H1 (cell line): ENCODE measurements around the gene KLHL35. TPM values are rescaled to one million over a fixed set of nuclear protein-coding genes. Genes with fewer than 3 reads are reported as not detected.

ENCODE experiments used
- CTCF ChIA-PET: fragments of 300-600 bp; sonication (Branson Sonifier 250); formaldehyde crosslinking; loops from one replicate; lab custom pipeline; 2021; ENCODE audit not compliant: partially characterized antibody; lab: Charles Lee
- POLR2A ChIA-PET: fragments of 300-600 bp; sonication (Branson Sonifier 250); formaldehyde crosslinking; loops from one replicate; lab custom pipeline; 2021; ENCODE audit warnings: inconsistent platforms; ENCODE audit not compliant: partially characterized antibody; lab: Charles Lee
- DNase-seq, 2 experiments: peaks; one replicate each; pipeline versions ENCODE4 v3.0.0 to v3.0.0-alpha.2; 2010 to 2022; ENCODE audit warnings: low spot score in 2 of 2, low read depth in 1 of 2, mixed read lengths in 1 of 2
- FAIRE-seq: peaks from 2 replicates; lab custom pipeline; 2011; peaks lifted over from hg19 to GRCh38; lab: Jason Lieb, UNC
- H2AFZ ChIP-seq: 2 replicates; pipeline ENCODE4 v1.8.1; 2012; ENCODE audit warnings: low read length, inconsistent platforms
- H2AK5ac ChIP-seq: 2 replicates; pipeline ENCODE4 v1.6.1; 2013; ENCODE audit warnings: low read depth, low read length
- H2BK120ac ChIP-seq: replicated peaks from 2 replicates; pipeline ENCODE3; 2013; ENCODE audit warnings: low read depth, low read length, inconsistent platforms
- H2BK12ac ChIP-seq: 2 replicates; pipeline ENCODE4 v1.6.1; 2013; ENCODE audit warnings: low read depth, low read length
- H2BK15ac ChIP-seq: 2 replicates; pipeline ENCODE4 v1.6.1; 2013; ENCODE audit warnings: low read length
- H2BK20ac ChIP-seq: 2 replicates; pipeline ENCODE4 v1.6.1; 2013; ENCODE audit warnings: low read length
- H2BK5ac ChIP-seq: 2 replicates; pipeline ENCODE4 v1.6.1; 2013; ENCODE audit warnings: low read depth, low read length
- H3K14ac ChIP-seq: 2 replicates; pipeline ENCODE4 v1.6.1; 2013; ENCODE audit warnings: inconsistent platforms; ENCODE audit not compliant: insufficient read length
- H3K18ac ChIP-seq: 2 replicates; pipeline ENCODE4 v1.6.1; 2013; ENCODE audit warnings: low read length; ENCODE audit errors: extremely low read depth
- H3K23ac ChIP-seq: 2 replicates; pipeline ENCODE4 v1.6.1; 2013; ENCODE audit warnings: inconsistent platforms; ENCODE audit not compliant: insufficient read length
- H3K23me2 ChIP-seq: 2 replicates; pipeline ENCODE4 v1.6.1; 2013; ENCODE audit warnings: low read depth, low read length
- H3K27ac ChIP-seq: 2 replicates; pipeline ENCODE4 v1.6.1; 2011; ENCODE audit warnings: low read depth, low read length, inconsistent platforms
- H3K27me3 ChIP-seq, 4 experiments: replicated peaks in 1 of 4; 1 replicate in 1 of 4; 2 replicates in 3 of 4; pipeline versions ENCODE4 v1.6.1 to v1.8.1; 2011 to 2013; ENCODE audit warnings: low read length in 3 of 4, mild to moderate bottlenecking in 3 of 4, inconsistent platforms in 2 of 4, mixed read lengths in 2 of 4, moderate library complexity in 1 of 4; ENCODE audit not compliant: control insufficient read depth in 3 of 4, insufficient read depth in 3 of 4; ENCODE audit errors: extremely low read depth in 1 of 4
- H3K36me3 ChIP-seq, 4 experiments: 2 replicates each; pipeline versions ENCODE4 v1.6.1 to v1.8.1; 2011 to 2013; ENCODE audit warnings: mild to moderate bottlenecking in 4 of 4, low read length in 3 of 4, moderate library complexity in 2 of 4, control low read depth in 1 of 4, inconsistent platforms in 1 of 4; ENCODE audit not compliant: insufficient read depth in 4 of 4, control insufficient read depth in 2 of 4
- H3K4ac ChIP-seq: replicated peaks from 2 replicates; pipeline ENCODE3; 2013; ENCODE audit warnings: low read length, low read depth, mixed read lengths, inconsistent platforms; ENCODE audit not compliant: insufficient read length
- H3K4me1 ChIP-seq, 4 experiments: replicated peaks in 1 of 4; 1 replicate in 1 of 4; 2 replicates in 3 of 4; pipeline versions ENCODE4 v1.6.1 to v1.8.1; 2011 to 2013; ENCODE audit warnings: low read length in 3 of 4, inconsistent platforms in 2 of 4, mixed read lengths in 1 of 4; ENCODE audit not compliant: insufficient read depth in 4 of 4, control insufficient read depth in 3 of 4
- H3K4me2 ChIP-seq, 2 experiments: 2 replicates each; pipeline versions ENCODE4 v1.6.1 to v1.8.1; 2011 to 2013; ENCODE audit warnings: low read depth in 2 of 2, low read length in 2 of 2, control low read depth in 1 of 2, inconsistent platforms in 1 of 2, mild to moderate bottlenecking in 1 of 2; ENCODE audit not compliant: insufficient read depth in 1 of 2
- H3K4me3 ChIP-seq, 4 experiments: fragments of 200-600, 300-600 bp in 1 of 4; sonication (generic), shearing (Covaris generic), sonication (Bioruptor Twin) in 1 of 4; 2 replicates each; pipeline versions ENCODE4 v1.5.1 to v1.8.1; 2011 to 2016; ENCODE audit warnings: low read length in 4 of 4, low read depth in 3 of 4, control low read depth in 2 of 4, inconsistent platforms in 2 of 4, mild to moderate bottlenecking in 2 of 4, mixed read lengths in 1 of 4, moderate library complexity in 1 of 4; ENCODE audit not compliant: insufficient read depth in 2 of 4; ENCODE audit errors: extremely low read depth in 1 of 4
- H3K56ac ChIP-seq: replicated peaks from 2 replicates; pipeline ENCODE3; 2013; ENCODE audit warnings: low read depth, mild to moderate bottlenecking, mixed read lengths, low read length, inconsistent platforms; ENCODE audit not compliant: insufficient read length
- H3K79me1 ChIP-seq: 2 replicates; pipeline ENCODE4 v1.6.1; 2013; ENCODE audit warnings: low read depth, low read length, control low read depth
- H3K79me2 ChIP-seq, 2 experiments: 2 replicates each; pipeline versions ENCODE4 v1.6.1 to v1.8.1; 2012 to 2013; ENCODE audit warnings: low read length in 2 of 2, mild to moderate bottlenecking in 2 of 2, inconsistent platforms in 1 of 2; ENCODE audit not compliant: insufficient read depth in 2 of 2, control insufficient read depth in 1 of 2
- H3K9ac ChIP-seq, 4 experiments: replicated peaks in 1 of 4; 1 replicate in 1 of 4; 2 replicates in 3 of 4; pipeline versions ENCODE4 v1.6.1 to v1.8.1; 2011 to 2013; ENCODE audit warnings: low read depth in 3 of 4, low read length in 3 of 4, control low read depth in 2 of 4, mild to moderate bottlenecking in 2 of 4, moderate library complexity in 2 of 4, inconsistent platforms in 1 of 4; ENCODE audit errors: extremely low read depth in 1 of 4
- H3K9me3 ChIP-seq, 2 experiments: 2 replicates each; pipeline versions ENCODE4 v1.6.1 to v1.8.1; 2012 to 2013; ENCODE audit warnings: mild to moderate bottlenecking in 2 of 2, moderate library complexity in 2 of 2, control low read depth in 1 of 2, inconsistent platforms in 1 of 2, low read depth in 1 of 2, low read length in 1 of 2, mixed read lengths in 1 of 2; ENCODE audit not compliant: insufficient read depth in 2 of 2
- H4K20me1 ChIP-seq, 2 experiments: replicated peaks in 1 of 2; 2 replicates each; pipeline versions ENCODE3 to v1.8.1; 2011 to 2013; ENCODE audit warnings: inconsistent platforms in 2 of 2, low read length in 2 of 2, mild to moderate bottlenecking in 1 of 2; ENCODE audit not compliant: insufficient read depth in 2 of 2, control insufficient read depth in 1 of 2
- H4K5ac ChIP-seq: 2 replicates; pipeline ENCODE4 v1.6.1; 2013; ENCODE audit warnings: low read length, low read depth, mixed read lengths, inconsistent platforms; ENCODE audit not compliant: insufficient read length
- H4K8ac ChIP-seq: 2 replicates; pipeline ENCODE4 v1.8.0; 2013; ENCODE audit warnings: mild to moderate bottlenecking, moderate library complexity, low read length, inconsistent platforms; ENCODE audit not compliant: insufficient read depth; ENCODE audit errors: extremely low read depth
- H4K91ac ChIP-seq: replicated peaks from 2 replicates; pipeline ENCODE3; 2013; ENCODE audit warnings: low read length, mixed read lengths, inconsistent platforms; ENCODE audit not compliant: insufficient read length
- BACH1 ChIP-seq: IDR thresholded peaks from 2 replicates; pipeline ENCODE4 v1.6.1; 2012; ENCODE audit warnings: low read length, improper control_type of control experiment
- BCL11A ChIP-seq, 2 experiments: IDR thresholded peaks; one replicate each; pipeline ENCODE4 v1.6.1; 2011; ENCODE audit warnings: low read depth in 2 of 2, low read length in 2 of 2, mild to moderate bottlenecking in 2 of 2
- BRCA1 ChIP-seq: IDR thresholded peaks from 2 replicates; pipeline ENCODE4 v1.6.1; 2012; ENCODE audit warnings: low read depth, low read length, improper control_type of control experiment
- CTBP2 ChIP-seq: IDR thresholded peaks from 2 replicates; pipeline ENCODE4 v1.7.0; 2011; ENCODE audit warnings: borderline replicate concordance, mild to moderate bottlenecking, moderate library complexity, mixed read lengths, low read length; ENCODE audit not compliant: insufficient read depth, insufficient read length
- EGR1 ChIP-seq: IDR thresholded peaks from 2 replicates; pipeline ENCODE4 v1.6.1; 2011; ENCODE audit warnings: low read depth, low read length, borderline replicate concordance
- KDM1A ChIP-seq: fragments of 200-600, 300-600 bp; sonication (generic); IDR thresholded peaks from 2 replicates; pipeline ENCODE4 v1.7.1; 2016; ENCODE audit warnings: mild to moderate bottlenecking, low read length, borderline replicate concordance
- KDM5A ChIP-seq: fragments of 200-600 bp; IDR thresholded peaks from 2 replicates; pipeline ENCODE4 v1.7.1; 2012; ENCODE audit warnings: mild to moderate bottlenecking, low read length, inconsistent platforms, mixed read lengths
- POLR2AphosphoS5 ChIP-seq: IDR thresholded peaks from 2 replicates; pipeline ENCODE4 v1.6.1; 2011; ENCODE audit warnings: low read depth, low read length
- RAD21 ChIP-seq, 2 experiments: IDR thresholded peaks in 1 of 2; conservative IDR thresholded peaks in 1 of 2; 2 replicates each; pipeline ENCODE4 v1.6.1; 2011; ENCODE audit warnings: low read depth in 2 of 2, low read length in 2 of 2, improper control_type of control experiment in 1 of 2, inconsistent platforms in 1 of 2, mild to moderate bottlenecking in 1 of 2, moderate library complexity in 1 of 2
- SP2 ChIP-seq: IDR thresholded peaks from 2 replicates; pipeline ENCODE4 v1.6.1; 2012; ENCODE audit warnings: mild to moderate bottlenecking, low read length, inconsistent platforms
- SRF ChIP-seq: IDR thresholded peaks from 2 replicates; pipeline ENCODE4 v1.6.1; 2011; ENCODE audit warnings: mild to moderate bottlenecking, low read depth, low read length, moderate library complexity
- SUZ12 ChIP-seq: fragments of 200-600 bp; sonication (generic); IDR thresholded peaks from 2 replicates; pipeline ENCODE4 v1.6.1; 2012; ENCODE audit warnings: mild to moderate bottlenecking, inconsistent platforms, low read length, moderate library complexity, mixed read lengths
- TBP ChIP-seq: IDR thresholded peaks from 2 replicates; pipeline ENCODE4 v1.6.1; 2011; ENCODE audit warnings: low read depth, low read length, improper control_type of control experiment
- WGBS, 2 experiments: shearing (Covaris generic) in 1 of 2; methylation state at CpG; one replicate each; pipeline versions ENCODE4 v1.1.6 to v1.1.7; 2013 to 2015; ENCODE audit warnings: low lambda C conversion rate in 2 of 2, mixed read lengths in 2 of 2, inconsistent platforms in 1 of 2, low coverage in 1 of 2, missing lambda C conversion rate in 1 of 2; ENCODE audit not compliant: insufficient replicate concordance in 2 of 2, insufficient coverage in 1 of 2, insufficient read length in 1 of 2; ENCODE audit errors: extremely low coverage in 1 of 2, missing lambda C conversion rate in 1 of 2; 5-methylcytosine and 5-hydroxymethylcytosine counted together
- polyA plus RNA-seq, 7 experiments: library from polyadenylated mRNA; depleted of rRNA in 3 of 7; stranded (reverse) in 5 of 7; unstranded in 2 of 7; fragments of >200 nt in 5 of 7; fragments of 200-250 nt in 2 of 7; gene quantifications; 1 replicate in 5 of 7; 2 replicates in 1 of 7; 4 replicates in 1 of 7; pipeline versions ENCODE4 v1.2.1 to v1.2.3, GENCODE V29; 2011 to 2013; ENCODE audit warnings: missing spikeins in 2 of 7, mixed read lengths in 2 of 7
- total RNA-seq: library from RNA; stranded (reverse); fragmentation: NEBNext Ultra II Directional; extraction: Animal tissue kit (Norgen Biotek cat#: 25700); gene quantifications from 2 replicates; pipeline ENCODE4 v1.2.1, GENCODE V29; 2021
- TF ChIP-seq, protein P1 (sequence below): IDR thresholded peaks from 2 replicates; pipeline ENCODE4 v1.6.1; 2011; ENCODE audit warnings: low read depth, mild to moderate bottlenecking, low read length; ENCODE audit not compliant: insufficient read depth

The KLHL35 gene
- total and polyA plus RNA-seq, 2 of the 8 experiments (the other 6 are each of a cell fraction or from before 2014, with no cell fraction given): 0.35 to 0.41 TPM

DNA sequence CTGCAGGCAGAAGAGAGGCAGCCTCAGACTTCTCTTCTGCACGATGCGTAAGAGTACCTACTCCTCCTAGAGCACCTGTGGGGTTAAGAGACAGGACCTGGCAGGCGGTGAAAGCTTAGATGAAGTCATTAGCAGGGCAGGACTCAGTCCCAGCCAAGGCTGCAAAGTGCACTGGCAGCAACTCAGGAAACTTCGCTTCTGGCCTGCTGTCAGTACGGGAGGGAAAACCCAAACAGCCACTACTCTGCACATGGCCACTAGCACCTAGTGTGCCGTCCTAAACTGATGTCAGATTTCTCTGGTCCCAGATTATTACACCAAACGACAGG lies 8.8 kb upstream of the KLHL35 start:
- ChIA-PET POLR2A (interaction anchor here (1.2 to 4.5 kb wide), 7 partner anchors 9 to 133 kb away, joined by 3 to 13 read pairs (median 3); partner anchors contain the start of gene KLHL35), CTCF (interaction anchor here (0.7 to 9.3 kb wide), 12 partner anchors 9 to 132 kb away, joined by 3 to 318 read pairs (median 5); partner anchors contain the start of genes GDPD5 and KLHL35)
- Histone ChIP-seq H3K23me2 (no peaks in the 10 kb centered on the region), H3K4me3 (no peak overlapping the region), H2BK120ac (no peak overlapping the region), H3K4ac (no peak overlapping the region), H3K56ac (no peak overlapping the region), H2BK12ac (no peak overlapping the region), H3K79me1 (no peaks in the 10 kb centered on the region), H2BK5ac (no peak overlapping the region), H4K8ac (no peak overlapping the region), H2BK20ac (no peak overlapping the region), H4K5ac (no peak overlapping the region), H3K23ac (no peak overlapping the region), H3K18ac (no peak overlapping the region), H3K27me3 (no peaks in the 10 kb centered on the region), H3K9ac (no peak overlapping the region), H2AK5ac (no peak overlapping the region), H4K91ac (no peak overlapping the region), H3K27ac (no peak overlapping the region), H3K79me2 (no peaks in the 10 kb centered on the region), H3K4me1 (peaks cover 0 to 16% (median 6%) of the 10 kb centered on the region in 4 experiments; a peak in 4 of 7 replicates), H4K20me1 (peaks cover 0 to 2% of the 10 kb centered on the region in 2 experiments), H2AFZ (no peak overlapping the region), H3K14ac (no peak overlapping the region), H2BK15ac (no peak overlapping the region), H3K36me3 (no peaks in the 10 kb centered on the region), H3K4me2 (no peak overlapping the region), H3K9me3 (no peaks in the 10 kb centered on the region)
- WGBS, 2 experiments: 83% methylated on average over 7 of the region's 7 CpGs; no CpG with 5 or more reads in 1 of the 2 experiments
- FAIRE-seq (no peak), DNase-seq (no peak)
- no peak for TF ChIP-seq SRF
- no peak for TF ChIP-seq BCL11A (IDR thresholded peaks at IDR 0.05; ENCODE audit: low read depth in 2 of 2, low read length in 2 of 2)
- TF ChIP-seq BACH1: no peak
- TF ChIP-seq TBP: no peak
- TF ChIP-seq SP2: no peak
- TF ChIP-seq CTBP2: no peak
- TF ChIP-seq KDM1A: no peak
- TF ChIP-seq EGR1: no peak
- no peak for TF ChIP-seq BRCA1
- TF ChIP-seq KDM5A: no peak
- TF ChIP-seq, protein P1, sequence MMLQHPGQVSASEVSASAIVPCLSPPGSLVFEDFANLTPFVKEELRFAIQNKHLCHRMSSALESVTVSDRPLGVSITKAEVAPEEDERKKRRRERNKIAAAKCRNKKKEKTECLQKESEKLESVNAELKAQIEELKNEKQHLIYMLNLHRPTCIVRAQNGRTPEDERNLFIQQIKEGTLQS: no peak
- no peak for TF ChIP-seq RAD21 (IDR thresholded peaks at IDR 0.05 in 1 of 2, conservative IDR thresholded peaks at IDR 0.05 in 1 of 2; ENCODE audit: low read depth in 2 of 2, low read length in 2 of 2)
- TF ChIP-seq SUZ12: no peak
- TF ChIP-seq POLR2AphosphoS5: no peak
